Measurements from ENCODE around the gene TMEM98.
"Not testable (repeated sequence)": the region's sequence is repeated elsewhere in the genome, so short reads cannot be mapped to it uniquely, and the experiment has no call there.

Gene TMEM98

DNA sequence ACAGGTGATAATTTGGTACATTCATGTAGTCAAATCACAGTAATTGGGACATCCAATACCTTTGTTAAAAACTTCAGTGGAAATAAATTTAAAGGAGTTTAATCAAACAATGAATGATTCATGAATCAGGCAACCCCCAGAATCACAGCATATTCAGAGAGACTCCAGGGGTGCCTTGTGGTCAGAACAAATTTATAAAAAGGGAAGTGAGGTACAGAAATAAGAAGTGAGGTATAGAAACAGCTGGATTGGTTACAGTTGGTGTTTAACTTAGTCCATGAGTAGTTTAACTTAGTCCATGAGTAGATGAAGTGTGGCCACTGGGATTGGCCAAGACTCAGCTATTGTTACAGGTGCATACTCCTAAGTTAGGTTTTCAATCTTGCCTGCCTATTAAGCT lies 25.1 kb downstream of the TMEM98 start:
- Histone ChIP-seq H3K27ac (ENCODE audit: insufficient read depth, low read depth, low read length, poor library complexity, severe bottlenecking) (no peak overlapping the region), H3K36me3 (ENCODE audit: control insufficient read depth, insufficient read depth, low read length) (no peaks in the 10 kb centered on the region), H3K4me1 (ENCODE audit: control insufficient read depth, insufficient read depth, low read length) (no peaks in the 10 kb centered on the region)

DNA sequence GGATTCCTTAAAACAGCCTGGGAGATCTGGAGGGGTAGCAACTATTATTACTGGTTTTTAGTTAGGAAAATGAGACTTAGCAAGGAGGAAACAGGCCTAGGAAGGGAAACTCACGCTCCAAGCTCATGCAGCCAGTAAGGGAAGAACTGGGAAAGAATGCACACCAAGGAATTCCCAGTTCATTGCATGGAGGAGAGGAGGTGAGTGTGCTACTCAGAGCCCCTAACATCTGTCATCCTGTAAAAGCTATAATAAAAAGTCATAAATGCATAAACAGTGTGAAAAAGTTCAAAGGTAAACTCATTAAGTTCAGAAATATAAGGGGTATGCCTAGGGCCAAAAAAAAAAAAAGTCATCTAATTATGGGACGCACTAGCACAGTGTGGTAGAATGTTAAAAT lies 25.9 kb downstream of the TMEM98 start:
- Histone ChIP-seq H3K4me1 (ENCODE audit: control insufficient read depth, insufficient read depth, low read length) (no peaks in the 10 kb centered on the region), H3K4me3 (ENCODE audit: insufficient read depth, low read depth, low read length) (no peak overlapping the region), H3K27ac (ENCODE audit: insufficient read depth, low read depth, low read length, poor library complexity, severe bottlenecking) (no peak overlapping the region), H3K9me3 (ENCODE audit: control insufficient read depth, low read length) (no peaks in the 10 kb centered on the region), H3K36me3 (ENCODE audit: control insufficient read depth, insufficient read depth, low read length) (no peaks in the 10 kb centered on the region), H3K27me3 (ENCODE audit: control insufficient read depth, insufficient read depth, low read length, poor library complexity, severe bottlenecking) (no peaks in the 10 kb centered on the region)
- 96% methylated on average over 2 of the region's 2 CpGs for WGBS, 2 experiments

More for the DNA sequence above, 25.1 kb downstream of the TMEM98 start:
- no peaks in the 10 kb centered on the region for H3K27me3 ChIP-seq (ENCODE audit: control insufficient read depth, insufficient read depth, low read length, poor library complexity, severe bottlenecking)
- no peaks in the 10 kb centered on the region for H3K9me3 ChIP-seq (ENCODE audit: control insufficient read depth, low read length)
- H3K4me3 ChIP-seq (ENCODE audit: insufficient read depth, low read depth, low read length): no peak overlapping the region

DNA sequence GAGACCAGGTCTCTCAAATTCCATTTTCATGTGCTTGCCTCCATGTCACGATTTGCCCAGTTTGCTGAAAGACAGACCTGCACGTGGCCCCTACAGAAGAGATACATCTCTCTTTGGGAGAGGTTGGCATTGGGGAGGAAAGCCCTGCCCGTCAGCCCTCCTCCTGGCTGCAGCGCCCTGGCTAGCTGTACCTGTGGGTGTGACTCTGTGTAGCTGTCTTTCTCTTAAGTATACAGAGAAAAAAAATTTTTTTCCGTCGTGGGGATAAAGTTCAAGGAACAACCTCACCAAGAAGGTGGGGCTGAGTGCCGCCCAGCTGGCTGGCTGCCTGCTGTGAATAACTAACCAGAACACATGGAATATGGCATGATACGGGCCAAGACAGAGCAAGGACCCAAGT lies 26.5 kb downstream of the TMEM98 start:
- WGBS, 2 experiments: 80 to 85% methylated on average over 8 of the region's 8 CpGs
- no peaks in the 10 kb centered on the region for H3K27me3 ChIP-seq (ENCODE audit: control insufficient read depth, insufficient read depth, low read length, poor library complexity, severe bottlenecking)
- no peak overlapping the region for H3K4me3 ChIP-seq (ENCODE audit: insufficient read depth, low read depth, low read length)
- H3K36me3 ChIP-seq (ENCODE audit: control insufficient read depth, insufficient read depth, low read length): no peaks in the 10 kb centered on the region
- H3K27ac ChIP-seq (ENCODE audit: insufficient read depth, low read depth, low read length, poor library complexity, severe bottlenecking): no peak overlapping the region
- no peaks in the 10 kb centered on the region for H3K4me1 ChIP-seq (ENCODE audit: control insufficient read depth, insufficient read depth, low read length)
- no peaks in the 10 kb centered on the region for H3K9me3 ChIP-seq (ENCODE audit: control insufficient read depth, low read length)

DNA sequence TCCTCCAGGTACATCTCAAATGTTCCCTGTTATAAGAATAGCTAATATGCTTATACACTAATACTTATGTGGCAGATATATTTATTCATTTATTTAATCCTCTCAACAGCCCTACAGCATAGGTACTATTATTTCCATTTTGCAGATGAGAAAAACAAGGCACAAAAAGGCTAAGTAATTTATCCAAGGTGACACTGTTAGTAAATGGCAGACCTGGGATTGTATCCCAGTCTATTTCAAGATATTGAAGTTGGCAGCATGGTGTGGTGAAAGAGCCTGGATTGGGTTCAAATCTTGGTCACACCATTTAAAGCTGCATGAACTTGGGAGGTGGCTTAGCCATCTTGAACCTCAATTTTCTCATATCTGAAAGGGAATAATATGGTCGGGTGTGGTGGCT lies 27.2 kb downstream of the TMEM98 start:
- Histone ChIP-seq H3K27ac (ENCODE audit: insufficient read depth, low read depth, low read length, poor library complexity, severe bottlenecking) (no peak overlapping the region), H3K4me1 (ENCODE audit: control insufficient read depth, insufficient read depth, low read length) (no peaks in the 10 kb centered on the region), H3K36me3 (ENCODE audit: control insufficient read depth, insufficient read depth, low read length) (no peaks in the 10 kb centered on the region), H3K4me3 (ENCODE audit: insufficient read depth, low read depth, low read length) (no peak overlapping the region), H3K27me3 (ENCODE audit: control insufficient read depth, insufficient read depth, low read length, poor library complexity, severe bottlenecking) (no peaks in the 10 kb centered on the region), H3K9me3 (ENCODE audit: control insufficient read depth, low read length) (no peaks in the 10 kb centered on the region)
- 80 to 94% methylated on average over 1 of the region's 1 CpG for WGBS, 2 experiments

DNA sequence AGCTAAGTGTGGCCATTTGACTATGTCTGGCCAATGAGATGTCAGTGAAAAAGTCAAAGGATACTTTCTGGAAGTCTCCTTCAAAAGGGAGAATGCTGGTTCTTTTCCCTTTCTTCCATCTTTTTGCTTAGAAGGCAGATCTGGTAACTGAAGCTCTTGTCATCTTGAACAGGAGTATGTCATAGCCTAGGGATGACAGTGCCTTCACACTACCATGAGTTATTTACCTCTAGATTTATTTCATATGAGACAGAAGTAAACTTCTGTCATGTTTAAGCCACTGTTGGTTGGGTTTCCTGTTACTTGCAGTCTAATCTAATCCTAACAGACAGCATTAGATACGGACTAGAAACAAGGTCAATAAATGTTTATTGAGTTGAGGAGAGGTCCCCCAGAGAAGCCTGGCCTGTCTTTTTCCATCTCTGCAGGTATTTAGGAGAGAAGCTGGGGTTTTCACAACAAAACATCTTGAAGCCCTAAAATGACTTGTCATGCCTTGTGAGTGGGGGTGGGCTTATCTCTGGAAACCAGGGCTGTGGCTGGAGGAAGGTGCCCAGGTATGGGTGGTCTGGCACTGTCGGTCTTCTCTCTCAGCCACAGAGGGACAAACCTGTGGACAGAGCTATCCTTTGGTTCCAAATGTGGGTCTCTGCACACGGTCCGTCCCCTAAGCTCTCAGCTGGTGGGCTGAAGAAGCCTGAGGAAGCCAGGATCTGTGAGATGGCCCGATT lies 28.5 kb downstream of the TMEM98 start:
- no peaks in the 10 kb centered on the region for H3K27me3 ChIP-seq (ENCODE audit: control insufficient read depth, insufficient read depth, low read length, poor library complexity, severe bottlenecking)
- H3K4me1 ChIP-seq (ENCODE audit: control insufficient read depth, insufficient read depth, low read length): no peaks in the 10 kb centered on the region
- H3K4me3 ChIP-seq (ENCODE audit: insufficient read depth, low read depth, low read length): no peak overlapping the region
- no peak overlapping the region for H3K27ac ChIP-seq (ENCODE audit: insufficient read depth, low read depth, low read length, poor library complexity, severe bottlenecking)
- 89% methylated on average over 5 of the region's 5 CpGs for WGBS, 2 experiments
- no peaks in the 10 kb centered on the region for H3K36me3 ChIP-seq (ENCODE audit: control insufficient read depth, insufficient read depth, low read length)
- H3K9me3 ChIP-seq (ENCODE audit: control insufficient read depth, low read length): no peaks in the 10 kb centered on the region

DNA sequence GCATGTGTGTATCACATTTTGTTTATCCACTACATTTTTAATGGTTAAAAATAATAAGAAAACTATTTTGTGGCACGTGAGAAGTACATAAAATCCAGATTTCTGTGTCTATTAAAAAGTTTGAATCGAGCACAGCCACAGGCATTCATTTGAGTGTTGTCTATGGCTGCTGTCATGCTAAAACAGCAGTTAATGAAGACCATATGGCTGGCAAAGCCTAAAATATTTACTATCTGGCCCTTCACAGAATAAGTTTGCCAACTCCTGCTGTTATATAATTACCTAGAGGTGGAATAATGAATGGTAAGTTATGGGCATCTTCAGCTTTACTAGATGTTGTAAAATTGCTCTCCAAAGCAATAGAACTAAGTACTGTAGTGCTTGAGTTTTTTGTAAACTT lies 30.5 kb downstream of the TMEM98 start:
- WGBS, 2 experiments: 47 to 48% methylated on average over 2 of the region's 2 CpGs
- Histone ChIP-seq H3K27ac (ENCODE audit: insufficient read depth, low read depth, low read length, poor library complexity, severe bottlenecking) (no peak overlapping the region), H3K36me3 (ENCODE audit: control insufficient read depth, insufficient read depth, low read length) (no peaks in the 10 kb centered on the region), H3K4me1 (ENCODE audit: control insufficient read depth, insufficient read depth, low read length) (no peaks in the 10 kb centered on the region), H3K9me3 (ENCODE audit: control insufficient read depth, low read length) (no peaks in the 10 kb centered on the region), H3K4me3 (ENCODE audit: insufficient read depth, low read depth, low read length) (no peak overlapping the region), H3K27me3 (ENCODE audit: control insufficient read depth, insufficient read depth, low read length, poor library complexity, severe bottlenecking) (no peaks in the 10 kb centered on the region)

DNA sequence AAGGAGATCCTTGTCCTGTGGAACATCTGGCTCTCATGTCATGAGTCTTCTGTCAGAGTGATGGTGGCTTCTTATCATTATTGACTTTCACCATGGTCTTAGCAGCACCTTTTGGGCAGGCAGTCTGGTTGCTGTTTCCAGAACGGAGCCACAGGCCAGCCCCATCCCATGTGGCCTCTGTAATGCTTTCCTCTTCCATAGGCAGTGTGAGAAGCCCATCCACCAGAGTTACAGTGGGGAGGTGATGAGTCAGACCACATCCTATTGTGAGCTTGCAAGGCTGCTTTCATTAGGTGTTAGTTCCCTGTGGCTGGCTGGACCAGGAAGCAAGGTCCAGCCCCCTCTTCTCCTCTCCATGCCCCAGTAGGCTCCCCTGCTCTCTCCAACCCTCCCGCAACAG lies 32.9 kb downstream of the TMEM98 start:
- no peaks in the 10 kb centered on the region for H3K9me3 ChIP-seq (ENCODE audit: control insufficient read depth, low read length)
- H3K4me3 ChIP-seq (ENCODE audit: insufficient read depth, low read depth, low read length): no peak overlapping the region
- H3K27me3 ChIP-seq (ENCODE audit: control insufficient read depth, insufficient read depth, low read length, poor library complexity, severe bottlenecking): no peaks in the 10 kb centered on the region
- 94 to 95% methylated on average over 2 of the region's 2 CpGs for WGBS, 2 experiments
- no peaks in the 10 kb centered on the region for H3K4me1 ChIP-seq (ENCODE audit: control insufficient read depth, insufficient read depth, low read length)
- no peak overlapping the region for H3K27ac ChIP-seq (ENCODE audit: insufficient read depth, low read depth, low read length, poor library complexity, severe bottlenecking)
- H3K36me3 ChIP-seq (ENCODE audit: control insufficient read depth, insufficient read depth, low read length): no peaks in the 10 kb centered on the region

DNA sequence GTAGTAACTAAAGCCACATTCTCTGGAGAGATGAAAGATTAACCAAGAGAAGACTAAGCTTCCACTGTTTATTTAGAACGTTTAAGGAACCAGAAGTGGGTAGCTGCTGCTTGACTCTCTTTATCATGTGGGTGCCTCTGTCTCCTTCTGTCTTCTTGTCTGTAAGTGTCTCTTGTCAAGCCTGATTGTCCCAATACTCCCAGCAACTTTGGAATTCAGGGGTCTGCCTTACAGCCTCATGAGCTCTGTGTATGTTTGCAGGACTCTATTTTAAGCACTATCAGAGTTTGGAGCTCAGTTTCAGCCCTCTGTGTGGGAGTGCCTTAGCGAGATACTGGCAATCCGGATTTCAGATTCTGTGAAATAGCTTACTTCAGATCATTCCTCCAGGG lies 34.4 kb downstream of the TMEM98 start:
- H3K9me3 ChIP-seq (ENCODE audit: control insufficient read depth, low read length): no peaks in the 10 kb centered on the region
- no peaks in the 10 kb centered on the region for H3K27me3 ChIP-seq (ENCODE audit: control insufficient read depth, insufficient read depth, low read length, poor library complexity, severe bottlenecking)
- 88 to 94% methylated on average over 3 of the region's 3 CpGs for WGBS, 2 experiments
- H3K4me1 ChIP-seq (ENCODE audit: control insufficient read depth, insufficient read depth, low read length): no peaks in the 10 kb centered on the region
- H3K36me3 ChIP-seq (ENCODE audit: control insufficient read depth, insufficient read depth, low read length): no peaks in the 10 kb centered on the region
- H3K27ac ChIP-seq (ENCODE audit: insufficient read depth, low read depth, low read length, poor library complexity, severe bottlenecking): no peak overlapping the region
- H3K4me3 ChIP-seq (ENCODE audit: insufficient read depth, low read depth, low read length): no peak overlapping the region

DNA sequence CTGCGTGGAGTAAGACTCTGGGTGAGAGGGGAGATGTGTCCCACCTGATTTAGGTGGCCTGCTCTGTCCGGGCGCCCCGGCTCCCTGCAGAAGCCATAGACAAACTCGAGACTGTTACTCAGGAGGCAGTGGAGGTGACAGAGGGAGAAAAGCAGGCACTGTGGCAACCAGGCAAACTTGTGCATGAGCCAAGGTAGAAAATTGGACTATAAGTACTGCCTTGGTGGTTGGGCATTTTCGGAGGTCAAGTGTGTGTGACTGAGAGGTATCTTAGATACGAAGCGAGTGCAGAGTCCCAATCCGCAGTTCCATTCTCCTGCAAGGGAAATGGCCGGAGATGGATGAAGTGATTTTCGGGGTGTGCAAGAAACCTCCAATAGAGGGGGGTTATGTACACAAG lies 36.6 kb downstream of the TMEM98 start:
- no peaks in the 10 kb centered on the region for H3K9me3 ChIP-seq (ENCODE audit: control insufficient read depth, low read length)
- H3K4me1 ChIP-seq (ENCODE audit: control insufficient read depth, insufficient read depth, low read length): no peaks in the 10 kb centered on the region
- H3K4me3 ChIP-seq (ENCODE audit: insufficient read depth, low read depth, low read length): no peak overlapping the region
- H3K27ac ChIP-seq (ENCODE audit: insufficient read depth, low read depth, low read length, poor library complexity, severe bottlenecking): no peak overlapping the region
- 86 to 87% methylated on average over 11 of the region's 11 CpGs for WGBS, 2 experiments
- H3K36me3 ChIP-seq (ENCODE audit: control insufficient read depth, insufficient read depth, low read length): no peaks in the 10 kb centered on the region
- H3K27me3 ChIP-seq (ENCODE audit: control insufficient read depth, insufficient read depth, low read length, poor library complexity, severe bottlenecking): no peaks in the 10 kb centered on the region

DNA sequence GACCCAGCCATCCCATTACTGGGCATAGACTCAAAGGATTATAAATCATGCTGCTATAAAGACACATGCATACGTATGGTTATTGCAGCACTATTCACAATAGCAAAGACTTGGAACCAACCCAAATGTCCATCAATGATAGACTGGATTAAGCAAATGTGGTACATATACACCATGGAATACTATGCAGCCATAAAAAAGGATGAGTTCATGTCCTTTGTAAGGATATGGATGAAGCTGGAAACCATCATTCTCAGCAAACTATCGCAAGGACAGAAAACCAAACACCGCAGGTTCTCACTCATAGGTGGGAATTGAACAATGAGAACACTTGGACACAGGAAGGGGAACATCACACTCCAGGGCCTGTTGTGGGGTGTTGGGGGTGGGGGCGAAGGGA lies 41.3 kb downstream of the TMEM98 start:
- 88 to 93% methylated on average over 4 of the region's 4 CpGs for WGBS, 2 experiments
- H3K27ac ChIP-seq (ENCODE audit: insufficient read depth, low read depth, low read length, poor library complexity, severe bottlenecking); H3K36me3 ChIP-seq (ENCODE audit: control insufficient read depth, insufficient read depth, low read length); H3K9me3 ChIP-seq (ENCODE audit: control insufficient read depth, low read length); H3K27me3 ChIP-seq (ENCODE audit: control insufficient read depth, insufficient read depth, low read length, poor library complexity, severe bottlenecking); H3K4me1 ChIP-seq (ENCODE audit: control insufficient read depth, insufficient read depth, low read length); H3K4me3 ChIP-seq (ENCODE audit: insufficient read depth, low read depth, low read length): not testable (repeated sequence)

DNA sequence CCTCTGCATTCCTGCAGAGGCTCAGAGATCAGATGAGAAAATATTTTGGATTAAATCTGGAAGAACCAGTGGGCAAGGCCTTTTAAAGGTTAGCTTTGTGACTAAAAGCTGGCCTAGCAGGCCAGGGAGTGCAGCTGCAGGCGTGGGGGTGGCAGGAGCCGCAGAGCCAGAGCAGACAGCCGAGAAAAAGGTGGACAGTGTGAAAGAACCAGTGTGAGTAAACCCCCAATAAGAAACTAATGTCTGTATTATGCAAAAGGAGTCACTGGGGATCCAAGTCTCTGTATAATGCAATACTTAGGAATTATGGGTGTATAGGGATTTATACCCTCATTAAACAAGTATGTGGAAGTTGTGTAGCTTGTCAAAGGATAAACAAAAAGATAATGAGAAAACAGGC lies 42.3 kb downstream of the TMEM98 start:
- no peak overlapping the region for H3K27ac ChIP-seq (ENCODE audit: insufficient read depth, low read depth, low read length, poor library complexity, severe bottlenecking)
- 93 to 97% methylated on average over 3 of the region's 3 CpGs for WGBS, 2 experiments
- H3K9me3 ChIP-seq (ENCODE audit: control insufficient read depth, low read length): no peaks in the 10 kb centered on the region
- H3K36me3 ChIP-seq (ENCODE audit: control insufficient read depth, insufficient read depth, low read length): no peaks in the 10 kb centered on the region
- H3K4me1 ChIP-seq (ENCODE audit: control insufficient read depth, insufficient read depth, low read length): no peaks in the 10 kb centered on the region
- H3K27me3 ChIP-seq (ENCODE audit: control insufficient read depth, insufficient read depth, low read length, poor library complexity, severe bottlenecking): no peaks in the 10 kb centered on the region
- H3K4me3 ChIP-seq (ENCODE audit: insufficient read depth, low read depth, low read length): no peak overlapping the region

Data from ectodermal cell (in vitro differentiated cells).